Cortex of kidney (tissue), 1 donor: ENCODE measurements around the gene GPA33.

ENCODE experiments used
- DNase-seq: peaks from one replicate; lab custom pipeline; 2025; lab: John Stamatoyannopoulos, UW

Gene GPA33

GRCh38 chr1:167117225-167117624 lies 27.0 kb upstream of the GPA33 start:
- DNase-seq = no peak

- no peak for DNase-seq
These were observed 26.0 kb upstream of the GPA33 start for GRCh38 chr1:167116174-167116573.

- DNase-seq = no peak
These were observed 25.5 kb upstream of the GPA33 start for GRCh38 chr1:167115655-167116054.

GRCh38 chr1:167114725-167115124 lies 24.5 kb upstream of the GPA33 start:
- DNase-seq = no peak

GRCh38 chr1:167111868-167112709 lies 21.9 kb upstream of the GPA33 start:
- DNase-seq = no peak

- DNase-seq = no peak
These were observed 20.4 kb upstream of the GPA33 start for GRCh38 chr1:167110586-167110985.

- no peak for DNase-seq
These were observed 18.9 kb upstream of the GPA33 start for GRCh38 chr1:167109125-167109524.

GRCh38 chr1:167107456-167107855 lies 17.3 kb upstream of the GPA33 start:
- no peak for DNase-seq

GRCh38 chr1:167106119-167106461 lies 15.9 kb upstream of the GPA33 start:
- no peak for DNase-seq

- no peak for DNase-seq
These were observed 15.3 kb upstream of the GPA33 start for GRCh38 chr1:167105271-167106118.

- DNase-seq = no peak
These were observed 14.1 kb upstream of the GPA33 start for GRCh38 chr1:167104256-167104633.

GRCh38 chr1:167102906-167103573 lies 12.9 kb upstream of the GPA33 start:
- no peak for DNase-seq

- no peak for DNase-seq
These were observed 11.6 kb upstream of the GPA33 start for GRCh38 chr1:167101754-167102153.

- no peak for DNase-seq
These were observed 10.6 kb upstream of the GPA33 start for GRCh38 chr1:167100730-167101129.

GRCh38 chr1:167099851-167100250 lies 9.7 kb upstream of the GPA33 start:
- DNase-seq = no peak

GRCh38 chr1:167095368-167095767 lies 5.2 kb upstream of the GPA33 start:
- no peak for DNase-seq

- DNase-seq = no peak
These were observed 4.5 kb upstream of the GPA33 start for GRCh38 chr1:167094690-167095089.

- DNase-seq = no peak
These were observed 3.8 kb upstream of the GPA33 start, which contains the start of gene STYXL2 for GRCh38 chr1:167093846-167094516. TSS of gene STYXL2 (plus strand) at chr1:167094075. CDS start at chr1:167094850, 775 bp downstream.

GRCh38 chr1:167092653-167093052 lies 2.5 kb upstream of the GPA33 start:
- no peak for DNase-seq

GRCh38 chr1:167089939-167090313 lies 251 bp downstream of the GPA33 start:
- no peak for DNase-seq

GRCh38 chr1:167088746-167089417 lies 1.3 kb downstream of the GPA33 start:
- no peak for DNase-seq

- no peak for DNase-seq
These were observed 3.4 kb downstream of the GPA33 start for GRCh38 chr1:167086768-167087167.
